K562 (cell line): ENCODE measurements around the gene ARHGEF25. TPM values are rescaled to one million over a fixed set of nuclear protein-coding genes. Genes with fewer than 3 reads are reported as not detected.

ENCODE experiments used
- ATAC-seq: fragments of 200-7000 bp; cut with Tn5 transposase; 3 replicates; pipeline ENCODE4 v1.9.1; 2020; ENCODE audit warnings: moderate library complexity
- BruUV-seq: library from RNA; stranded (reverse); fragments of 400-500 nt; replicated peaks from 2 replicates; lab custom pipeline; 2021; lab: Mats Ljungman, UMichigan
- CTCF ChIA-PET: fragments of 300-600 bp; formaldehyde crosslinking; extraction: SDS; loops from one replicate; lab custom pipeline; 2021; ENCODE audit warnings: low intra/inter-chr PET ratio; lab: Yijun Ruan, JAX
- POLR2A ChIA-PET: fragments of 300-600, 350-650 bp; sonication (Branson Sonifier 250); formaldehyde crosslinking; extraction: SDS; loops from one replicate; lab custom pipeline; 2021; ENCODE audit warnings: antibody characterized with exemption, inconsistent platforms; lab: Yijun Ruan, JAX
- DNase-seq, 4 experiments: peaks; one replicate each; pipeline versions ENCODE4 v3.0.0 to v3.0.0-alpha.2; 2011 to 2018; ENCODE audit warnings: low spot score in 3 of 4, mixed read lengths in 3 of 4; ENCODE audit errors: extremely low read depth in 1 of 4
- FAIRE-seq: peaks from 2 replicates; lab custom pipeline; 2011; peaks lifted over from hg19 to GRCh38; lab: Jason Lieb, UNC
- H2AFZ ChIP-seq: 2 replicates; pipeline ENCODE4 v1.6.0; 2011; ENCODE audit warnings: low read depth, low read length, control low read depth, inconsistent platforms
- H3K27ac ChIP-seq: fragments of 200-600 bp; 3 replicates; pipeline ENCODE4 v1.8.0; 2011; ENCODE audit warnings: low read depth, mild to moderate bottlenecking, control low read depth, inconsistent platforms, low read length, moderate library complexity, mixed read lengths; ENCODE audit errors: extremely low read depth
- H3K27me3 ChIP-seq, 2 experiments: fragments of 300-600 bp in 1 of 2; 2 replicates in 1 of 2; 3 replicates in 1 of 2; pipeline versions ENCODE4 v1.6.0 to v1.8.0; 2011; ENCODE audit warnings: inconsistent platforms in 2 of 2, low read length in 2 of 2, mild to moderate bottlenecking in 1 of 2, mixed read lengths in 1 of 2, moderate library complexity in 1 of 2; ENCODE audit not compliant: control insufficient read depth in 2 of 2, insufficient read depth in 2 of 2
- H3K36me3 ChIP-seq: fragments of 300-600 bp; 3 replicates; pipeline ENCODE4 v1.8.0; 2011; ENCODE audit warnings: mild to moderate bottlenecking, low read length, inconsistent platforms; ENCODE audit not compliant: control insufficient read depth, insufficient read depth
- H3K4me1 ChIP-seq, 2 experiments: fragments of 200-600 bp in 1 of 2; replicated peaks in 1 of 2; 2 replicates in 1 of 2; 3 replicates in 1 of 2; pipeline versions ENCODE4 v1.5.1 to v1.8.0; 2011; ENCODE audit warnings: inconsistent platforms in 2 of 2, low read length in 2 of 2, mild to moderate bottlenecking in 1 of 2, mixed read lengths in 1 of 2, moderate library complexity in 1 of 2; ENCODE audit not compliant: control insufficient read depth in 2 of 2, insufficient read depth in 2 of 2
- H3K4me2 ChIP-seq: 2 replicates; pipeline ENCODE4 v1.6.1; 2011; ENCODE audit warnings: low read length, control low read depth, inconsistent platforms, mixed read lengths; ENCODE audit not compliant: insufficient read depth
- H3K4me3 ChIP-seq: fragments of 200-600 bp; sonication (generic), shearing (Covaris generic); 2 replicates; pipeline ENCODE4 v1.5.1; 2016; ENCODE audit warnings: control low read depth, inconsistent platforms
- H3K79me2 ChIP-seq: fragments of 200-600 bp; 3 replicates; pipeline ENCODE4 v1.8.0; 2011; ENCODE audit warnings: low read length, inconsistent platforms; ENCODE audit not compliant: control insufficient read depth, insufficient read depth
- H3K9ac ChIP-seq, 2 experiments: 2 replicates each; pipeline versions ENCODE4 v1.6.0 to v1.6.1; 2011; ENCODE audit warnings: low read depth in 2 of 2, low read length in 2 of 2, control low read depth in 1 of 2, inconsistent platforms in 1 of 2, mild to moderate bottlenecking in 1 of 2, mixed read lengths in 1 of 2; ENCODE audit not compliant: insufficient read depth in 1 of 2
- H3K9me1 ChIP-seq: one replicate; pipeline ENCODE4 v1.6.0; 2011; ENCODE audit warnings: inconsistent platforms, mild to moderate bottlenecking, low read length, moderate library complexity; ENCODE audit not compliant: control insufficient read depth, insufficient read depth
- H3K9me3 ChIP-seq: replicated peaks from 2 replicates; pipeline ENCODE4 v1.5.1; 2011; ENCODE audit warnings: low read depth, low read length, inconsistent platforms; ENCODE audit not compliant: control insufficient read depth, insufficient read depth
- H4K20me1 ChIP-seq: replicated peaks from 2 replicates; pipeline ENCODE4 v1.6.1; 2011; ENCODE audit warnings: low read length, inconsistent platforms, mixed read lengths; ENCODE audit not compliant: control insufficient read depth, insufficient read depth
- FOSL1 ChIP-seq: fragments of 200-800 bp; sonication (Bioruptor generic); conservative IDR thresholded peaks from 2 replicates; pipeline ENCODE4 v1.6.1; 2016; ENCODE audit warnings: missing genetic modification characterization, missing compliant biosample characterization
- IRF1 ChIP-seq: sonication (generic); formaldehyde crosslinking; IDR thresholded peaks from 2 replicates; pipeline ENCODE4 v1.8.0; 2022; ENCODE audit warnings: missing genetic modification reagents, mild to moderate bottlenecking, borderline replicate concordance
- KDM4B ChIP-seq, 2 experiments: fragments of 450-650 bp in 1 of 2; sonication (generic) in 1 of 2; IDR thresholded peaks; 2 replicates each; pipeline ENCODE4 v1.6.1; 2016 to 2017; ENCODE audit warnings: borderline replicate concordance in 2 of 2, antibody characterized with exemption in 1 of 2, low read depth in 1 of 2, mild to moderate bottlenecking in 1 of 2
- MAFF ChIP-seq: IDR thresholded peaks from 2 replicates; pipeline ENCODE4 v1.6.1; 2012; ENCODE audit warnings: low read length, improper control_type of control experiment
- MCM2 ChIP-seq: fragments of 450-650 bp; IDR thresholded peaks from 2 replicates; pipeline ENCODE4 v1.6.1; 2017; ENCODE audit warnings: low read depth, mild to moderate bottlenecking
- NBN ChIP-seq: fragments of 450-650 bp; IDR thresholded peaks from 2 replicates; pipeline ENCODE4 v1.6.1; 2016; ENCODE audit warnings: low read depth, mild to moderate bottlenecking
- NCOR1 ChIP-seq: fragments of 450-650 bp; IDR thresholded peaks from 2 replicates; pipeline ENCODE4 v1.6.1; 2016; ENCODE audit warnings: mild to moderate bottlenecking, moderate library complexity
- NONO ChIP-seq, 2 experiments: fragments of 200-400 bp in 1 of 2; fragments of 450-650 bp in 1 of 2; formaldehyde crosslinking in 1 of 2; IDR thresholded peaks; 2 replicates each; pipeline ENCODE4 v1.6.1; 2017; ENCODE audit warnings: low read depth in 2 of 2, mild to moderate bottlenecking in 2 of 2, moderate library complexity in 2 of 2, low read length in 1 of 2
- POLR2A ChIP-seq: fragments of 450-650 bp; conservative IDR thresholded peaks from 2 replicates; pipeline ENCODE4 v1.6.1; 2016
- POLR2B ChIP-seq: fragments of 450-650 bp; IDR thresholded peaks from 2 replicates; pipeline ENCODE4 v1.6.1; 2018; ENCODE audit warnings: low read depth; ENCODE audit not compliant: partially characterized antibody
- RB1 ChIP-seq: fragments of 450-650 bp; IDR thresholded peaks from 2 replicates; pipeline ENCODE4 v1.6.1; 2017; ENCODE audit warnings: low read depth, mild to moderate bottlenecking
- RFX7 ChIP-seq: fragments of 250-450 bp; sonication (Bioruptor Pico); IDR thresholded peaks from 2 replicates; pipeline ENCODE4 v1.5.1; 2021; ENCODE audit warnings: mild to moderate bottlenecking
- SIX5 ChIP-seq, 2 experiments: IDR thresholded peaks; 2 replicates each; pipeline ENCODE4 v1.6.1; 2011; ENCODE audit warnings: low read length in 2 of 2, borderline replicate concordance in 1 of 2, low read depth in 1 of 2, mild to moderate bottlenecking in 1 of 2, moderate library complexity in 1 of 2; ENCODE audit not compliant: insufficient read depth in 1 of 2
- SMARCA5 ChIP-seq: fragments of 450-650 bp; IDR thresholded peaks from 2 replicates; pipeline ENCODE4 v1.6.1; 2016
- SNIP1 ChIP-seq: fragments of 450-650 bp; IDR thresholded peaks from 2 replicates; pipeline ENCODE4 v1.7.1; 2017; ENCODE audit warnings: low read depth, mild to moderate bottlenecking
- SUPT5H ChIP-seq: fragments of 450-650 bp; IDR thresholded peaks from 2 replicates; pipeline ENCODE4 v1.6.1; 2016
- THRA ChIP-seq: fragments of 450-650 bp; IDR thresholded peaks from 2 replicates; pipeline ENCODE4 v1.6.1; 2017; ENCODE audit warnings: mild to moderate bottlenecking, moderate library complexity
- ZNF165 ChIP-seq: fragments of 250-450 bp; sonication (Bioruptor Pico); IDR thresholded peaks from 2 replicates; pipeline ENCODE4 v1.4.0; 2020; ENCODE audit warnings: borderline replicate concordance
- ZNF551 ChIP-seq: fragments of 250-450 bp; sonication (Bioruptor Pico); IDR thresholded peaks from 2 replicates; pipeline ENCODE4 v1.5.0; 2021; ENCODE audit warnings: mild to moderate bottlenecking, moderate library complexity
- WGBS: fragments of 100-300 bp; shearing (Covaris generic); methylation state at CpG from one replicate; pipeline ENCODE4 v1.1.6; 2016; ENCODE audit warnings: low coverage, mixed read lengths; ENCODE audit not compliant: insufficient coverage; ENCODE audit errors: missing lambda C conversion rate; 5-methylcytosine and 5-hydroxymethylcytosine counted together
- in situ Hi-C: fragments of 300-500 bp; cut with MboI; formaldehyde crosslinking; loops from 4 replicates; pipeline ENCODE4 v1.15.0; 2018; ENCODE audit warnings: inconsistent platforms, mixed read lengths
- intact Hi-C: fragments of 100-400 bp; cut with micrococcal nuclease; formaldehyde crosslinking; loops from 2 replicates; pipeline ENCODE4 v1.14.2; 2022
- polyA plus RNA-seq, 8 experiments: library from polyadenylated mRNA; depleted of rRNA in 4 of 8; stranded (reverse) in 5 of 8; unstranded in 3 of 8; fragments of >200 nt; fragmentation: Nextera tagmentation in 2 of 8; fragmentation: Illumina TruSeq in 1 of 8; extraction: Ambion mirVana in 2 of 8; extraction: Trizol in 1 of 8; gene quantifications; 2 replicates each; pipeline versions ENCODE4 v1.2.1 to v1.2.3, GENCODE V29; 2011 to 2014; ENCODE audit warnings: inconsistent platforms in 1 of 8, missing spikeins in 1 of 8
- total RNA-seq, 7 experiments: library from RNA; depleted of rRNA in 6 of 7; stranded (reverse); fragments of >200 nt in 6 of 7; fragmentation: Illumina TruSeq in 2 of 7; extraction: Trizol in 2 of 7; gene quantifications; 2 replicates each; pipeline versions ENCODE4 v1.2.1 to v1.2.3, GENCODE V29; 2011 to 2021; ENCODE audit warnings: low replicate concordance in 1 of 7

Gene ARHGEF25
- total and polyA plus RNA-seq, 9 of the 15 experiments (the other 6 are each of a cell fraction or from before 2014, with no cell fraction given) = 0.13 to 17.3 (median 11.6) TPM

- WGBS = 33% methylated on average over 4 of the region's 6 CpGs
- H3K27ac ChIP-seq = no peak overlapping the region
- DNase-seq = no peak
- CTCF ChIA-PET = no interaction called here
- H3K4me3 ChIP-seq = no peak overlapping the region
- POLR2A ChIA-PET = interaction anchor here (0.6 to 1.0 kb wide), 3 partner anchors 8 to 11 kb away, joined by 3 read pairs; no protein-coding TSS in a partner anchor
- ATAC-seq = no peak
- no peaks in the 10 kb centered on the region for H4K20me1 ChIP-seq
- no peaks in the 10 kb centered on the region for H3K9me3 ChIP-seq
- peaks cover 38% of the 10 kb centered on the region; the same call in 2 of the 3 replicates for H3K36me3 ChIP-seq
- no peak overlapping the region for H3K9ac ChIP-seq
- peaks cover 12 to 14% of the 10 kb centered on the region in 2 experiments; a peak in 4 of 5 replicates for H3K4me1 ChIP-seq
- no peak overlapping the region for H2AFZ ChIP-seq
- intact Hi-C loops (no loop called here), in situ Hi-C loops (no loop called here)
- no peaks in the 10 kb centered on the region for H3K79me2 ChIP-seq
- H3K4me2 ChIP-seq = no peak overlapping the region
- BruUV-seq = no TSS peak
- no peaks in the 10 kb centered on the region for H3K9me1 ChIP-seq
- FAIRE-seq = no peak
- no peak for TF ChIP-seq SNIP1
- no peak for TF ChIP-seq NBN
- TF ChIP-seq POLR2A = peak; percentile 36
- no peak for TF ChIP-seq MCM2
- no peak for TF ChIP-seq NONO (IDR thresholded peaks at IDR 0.05; ENCODE audit: low read depth in 2 of 2, low read length in 1 of 2)
- TF ChIP-seq SIX5 (IDR thresholded peaks at IDR 0.05; ENCODE audit: borderline replicate concordance in 1 of 2, insufficient read depth in 1 of 2, low read depth in 1 of 2, low read length in 2 of 2) = no peak
- no peak for TF ChIP-seq MAFF
- no peak for TF ChIP-seq FOSL1 (tag)
- TF ChIP-seq RB1 = no peak
- no peak for TF ChIP-seq THRA
- TF ChIP-seq RFX7 (CRISPR knock-in tag) = no peak
- peak; percentile 39 for TF ChIP-seq POLR2B
- TF ChIP-seq NCOR1 = no peak
- TF ChIP-seq SUPT5H = peak; percentile 42; the same call in 1 of the 2 replicates
- no peak for TF ChIP-seq IRF1 (CRISPR knock-in tag)
- no peak for TF ChIP-seq ZNF551 (CRISPR knock-in tag)
- TF ChIP-seq SMARCA5 = no peak
- TF ChIP-seq KDM4B (IDR thresholded peaks at IDR 0.05; ENCODE audit: borderline replicate concordance in 2 of 2, low read depth in 1 of 2) = no peak
- TF ChIP-seq ZNF165 (CRISPR knock-in tag) = no peak
- no peaks in the 10 kb centered on the region for H3K27me3 ChIP-seq
Observed at GRCh38 chr12:57603815-57604453, 7.3 kb upstream of the ARHGEF25 start.
